Fibroblast of gingiva (primary cell): ENCODE results near the gene OFD1.
"Not testable (repeated sequence)": the region's sequence is repeated elsewhere in the genome, so short reads cannot be mapped to it uniquely, and the experiment has no call there.

ENCODE experiments used
- DNase-seq: peaks from one replicate; pipeline ENCODE4 v3.0.0-alpha.2; 2011; ENCODE audit warnings: low read depth

The OFD1 gene

GRCh38 chrX:13702111-13702789 is 32.3 kb upstream of the OFD1 start:
- DNase-seq: no peak

- no peak for DNase-seq
Observed at GRCh38 chrX:13703135-13703534, 31.4 kb upstream of the OFD1 start.

- no peak for DNase-seq
Observed at GRCh38 chrX:13703589-13703988, 31.0 kb upstream of the OFD1 start.

GRCh38 chrX:13711141-13711540 is 23.4 kb upstream of the OFD1 start:
- DNase-seq: no peak

GRCh38 chrX:13716455-13716854 is 18.1 kb upstream of the OFD1 start:
- no peak for DNase-seq

GRCh38 chrX:13716905-13717304 is 17.6 kb upstream of the OFD1 start:
- DNase-seq: no peak

- DNase-seq: peak; percentile 61
Observed at GRCh38 chrX:13717700-13718472, 16.7 kb upstream of the OFD1 start.

GRCh38 chrX:13719192-13719856 is 15.2 kb upstream of the OFD1 start:
- no peak for DNase-seq

- peak; percentile 51 for DNase-seq
Observed at GRCh38 chrX:13721371-13721770, 13.2 kb upstream of the OFD1 start.

- peak; percentile 58 for DNase-seq
Observed at GRCh38 chrX:13721819-13722519, 12.6 kb upstream of the OFD1 start.

- DNase-seq: not testable (repeated sequence)
Observed at GRCh38 chrX:13724878-13725277, 9.7 kb upstream of the OFD1 start.

GRCh38 chrX:13726583-13726982 is 8.0 kb upstream of the OFD1 start:
- not testable (repeated sequence) for DNase-seq

- not testable (repeated sequence) for DNase-seq
Observed at GRCh38 chrX:13730523-13730922, 4.0 kb upstream of the OFD1 start.

GRCh38 chrX:13732246-13733067 is 2.1 kb upstream of the OFD1 start:
- peak; percentile 24 for DNase-seq

- no peak for DNase-seq
Observed at GRCh38 chrX:13733506-13733905, 1.0 kb upstream of the OFD1 start.

- no peak for DNase-seq
Observed at GRCh38 chrX:13741695-13742094, 7.1 kb downstream of the OFD1 start.

GRCh38 chrX:13742397-13743176 is 8.0 kb downstream of the OFD1 start:
- DNase-seq: peak; percentile 13

- DNase-seq: no peak
Observed at GRCh38 chrX:13747836-13748235, 13.3 kb downstream of the OFD1 start.

- DNase-seq: no peak
Observed at GRCh38 chrX:13748486-13748885, 13.9 kb downstream of the OFD1 start.

- DNase-seq: peak; percentile 16
Observed at GRCh38 chrX:13750204-13750603, 15.7 kb downstream of the OFD1 start.

- no peak for DNase-seq
Observed at GRCh38 chrX:13750812-13751211, 16.3 kb downstream of the OFD1 start.
